KMS-11 (cell line): ENCODE results near the gene HSF5.

Source experiments
- H2AFZ ChIP-seq: fragments of 200-600 bp; sonication (generic); 2 replicates; pipeline ENCODE4 v1.6.1; 2016; ENCODE audit warnings: antibody characterized with exemption, mixed run types, low read depth
- H3K27ac ChIP-seq: fragments of 200-600 bp; sonication (generic); 2 replicates; pipeline ENCODE4 v1.6.1; 2016; ENCODE audit warnings: mild to moderate bottlenecking, mixed run types
- H3K27me3 ChIP-seq: fragments of 200-600 bp; sonication (generic); 2 replicates; pipeline ENCODE4 v1.6.1; 2017; ENCODE audit warnings: mild to moderate bottlenecking, low read depth, mixed run types, moderate library complexity; ENCODE audit not compliant: insufficient read depth
- H3K36me3 ChIP-seq: fragments of 200-600 bp; sonication (generic); 2 replicates; pipeline ENCODE4 v1.6.1; 2017; ENCODE audit warnings: mild to moderate bottlenecking, mixed run types; ENCODE audit not compliant: insufficient read depth
- H3K4me1 ChIP-seq: fragments of 200-600 bp; sonication (generic); 2 replicates; pipeline ENCODE4 v1.6.1; 2016; ENCODE audit warnings: mild to moderate bottlenecking, low read depth, mixed run types; ENCODE audit not compliant: poor library complexity, severe bottlenecking
- H3K4me2 ChIP-seq: fragments of 200-600 bp; sonication (generic); 2 replicates; pipeline ENCODE4 v1.7.0; 2016; ENCODE audit warnings: mild to moderate bottlenecking, mixed run types
- H3K4me3 ChIP-seq: fragments of 200-600 bp; sonication (generic); IDR thresholded peaks from 2 replicates; pipeline ENCODE4 v1.6.1; 2017; ENCODE audit warnings: low read depth, low read length, mixed read lengths; ENCODE audit not compliant: insufficient read depth
- H3K79me2 ChIP-seq: fragments of 200-600 bp; sonication (generic); 2 replicates; pipeline ENCODE4 v1.6.1; 2016; ENCODE audit warnings: low read depth, mixed run types; ENCODE audit not compliant: insufficient read depth
- H3K9ac ChIP-seq: fragments of 200-600 bp; sonication (generic); 2 replicates; pipeline ENCODE4 v1.6.1; 2016; ENCODE audit warnings: mild to moderate bottlenecking, mixed run types
- H4K20me1 ChIP-seq: fragments of 200-600 bp; sonication (generic); 2 replicates; pipeline ENCODE4 v1.6.1; 2016; ENCODE audit warnings: mild to moderate bottlenecking, mixed run types; ENCODE audit not compliant: insufficient read depth
- TF ChIP-seq, protein P1 (sequence below): fragments of 200-600 bp; sonication (generic); conservative IDR thresholded peaks from 2 replicates; pipeline ENCODE4 v1.6.1; 2017; ENCODE audit warnings: low read depth, mild to moderate bottlenecking, antibody characterized with exemption, low read length, moderate library complexity, mixed read lengths

HSF5 gene

DNA sequence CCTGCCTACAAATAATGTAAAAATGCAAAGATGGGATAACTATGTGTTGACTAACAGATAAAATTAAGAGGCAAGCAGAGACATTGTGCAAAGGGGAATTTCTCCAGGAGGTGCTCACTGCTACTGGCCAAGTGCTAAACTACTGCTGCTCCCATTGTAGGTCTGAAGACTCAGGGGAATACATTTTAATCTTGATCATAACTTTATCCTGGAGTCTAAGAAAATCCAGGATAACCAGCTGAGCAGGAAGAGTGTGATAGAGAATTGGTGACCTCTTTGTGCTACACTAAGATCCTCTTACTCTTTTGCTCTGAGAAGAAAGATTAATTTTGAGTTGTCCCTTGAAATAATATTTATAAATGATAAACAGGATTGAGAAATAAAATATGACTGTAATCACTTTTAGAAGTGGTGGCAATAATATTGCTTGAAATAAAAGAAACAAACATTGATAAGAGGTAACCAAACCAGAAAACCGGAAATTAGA lies 76.8 kb downstream of the HSF5 start:
- TF ChIP-seq, protein P1, sequence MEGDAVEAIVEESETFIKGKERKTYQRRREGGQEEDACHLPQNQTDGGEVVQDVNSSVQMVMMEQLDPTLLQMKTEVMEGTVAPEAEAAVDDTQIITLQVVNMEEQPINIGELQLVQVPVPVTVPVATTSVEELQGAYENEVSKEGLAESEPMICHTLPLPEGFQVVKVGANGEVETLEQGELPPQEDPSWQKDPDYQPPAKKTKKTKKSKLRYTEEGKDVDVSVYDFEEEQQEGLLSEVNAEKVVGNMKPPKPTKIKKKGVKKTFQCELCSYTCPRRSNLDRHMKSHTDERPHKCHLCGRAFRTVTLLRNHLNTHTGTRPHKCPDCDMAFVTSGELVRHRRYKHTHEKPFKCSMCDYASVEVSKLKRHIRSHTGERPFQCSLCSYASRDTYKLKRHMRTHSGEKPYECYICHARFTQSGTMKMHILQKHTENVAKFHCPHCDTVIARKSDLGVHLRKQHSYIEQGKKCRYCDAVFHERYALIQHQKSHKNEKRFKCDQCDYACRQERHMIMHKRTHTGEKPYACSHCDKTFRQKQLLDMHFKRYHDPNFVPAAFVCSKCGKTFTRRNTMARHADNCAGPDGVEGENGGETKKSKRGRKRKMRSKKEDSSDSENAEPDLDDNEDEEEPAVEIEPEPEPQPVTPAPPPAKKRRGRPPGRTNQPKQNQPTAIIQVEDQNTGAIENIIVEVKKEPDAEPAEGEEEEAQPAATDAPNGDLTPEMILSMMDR = no peak
- H2AFZ ChIP-seq = no peak overlapping the region

DNA sequence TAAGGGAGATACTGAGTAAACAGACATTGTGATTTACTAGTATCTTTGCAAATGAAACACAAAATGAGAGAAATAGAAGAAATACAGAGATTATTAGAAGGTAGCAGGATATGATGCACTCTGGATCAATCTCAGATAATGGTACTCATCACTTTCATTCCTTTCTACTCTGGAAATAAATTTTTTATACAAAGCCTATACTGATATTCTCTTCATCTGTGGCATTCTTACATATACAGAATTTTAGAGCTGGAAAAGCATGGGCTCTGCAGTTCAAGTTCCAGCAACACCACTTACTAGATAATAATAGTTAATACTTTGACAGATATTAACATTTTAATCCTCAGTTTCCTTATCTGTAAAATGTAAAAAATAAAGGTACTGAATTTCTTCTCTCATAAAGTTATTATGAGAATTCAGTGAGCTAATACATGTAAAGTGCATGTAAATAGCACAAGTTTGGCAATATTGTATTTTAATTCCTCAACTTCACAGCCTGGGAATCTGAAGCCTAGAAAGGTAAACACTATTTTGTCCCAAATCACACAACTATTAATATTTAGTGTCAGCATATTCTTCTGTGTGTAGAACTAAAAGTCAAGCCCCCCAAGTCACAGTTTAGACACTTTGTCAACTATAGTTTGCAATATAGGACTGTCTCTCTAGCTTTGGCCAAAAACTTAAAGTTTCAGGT lies 77.3 kb downstream of the HSF5 start:
- Histone ChIP-seq H3K4me2 (no peak overlapping the region), H3K36me3 (no peaks in the 10 kb centered on the region), H2AFZ (no peak overlapping the region), H3K4me3 (no peak overlapping the region), H3K9ac (no peak overlapping the region), H3K27me3 (no peaks in the 10 kb centered on the region), H3K4me1 (peaks cover 12% of the 10 kb centered on the region), H3K27ac (no peak overlapping the region), H4K20me1 (no peaks in the 10 kb centered on the region), H3K79me2 (no peaks in the 10 kb centered on the region)
- TF ChIP-seq, protein P1 = no peak

More for the DNA sequence above, 76.8 kb downstream of the HSF5 start:
- H3K9ac ChIP-seq = no peak overlapping the region
- no peaks in the 10 kb centered on the region for H4K20me1 ChIP-seq
- H3K4me2 ChIP-seq = no peak overlapping the region
- H3K4me1 ChIP-seq = peaks cover 12% of the 10 kb centered on the region
- H3K27ac ChIP-seq = no peak overlapping the region
- no peaks in the 10 kb centered on the region for H3K79me2 ChIP-seq
- no peaks in the 10 kb centered on the region for H3K36me3 ChIP-seq
- no peak overlapping the region for H3K4me3 ChIP-seq
- H3K27me3 ChIP-seq = no peaks in the 10 kb centered on the region

DNA sequence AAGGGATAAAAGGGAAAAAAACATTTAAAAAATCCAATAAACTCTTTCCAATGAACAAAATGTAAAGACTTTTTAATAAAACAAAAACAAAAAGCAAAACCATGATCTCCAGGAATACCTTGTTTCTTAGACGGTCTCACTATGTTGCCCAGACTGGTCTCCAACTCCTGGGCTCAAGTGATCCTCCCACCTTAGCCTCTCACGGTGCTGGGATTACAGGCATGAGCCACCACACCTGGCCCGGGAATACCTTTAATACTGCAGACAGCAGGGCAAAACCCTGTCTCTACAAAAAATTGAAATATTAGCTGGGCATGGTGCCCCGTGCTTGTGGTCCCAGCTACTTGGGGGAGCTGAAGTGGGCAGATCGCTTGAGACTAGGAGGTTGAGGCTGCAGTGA lies 78.8 kb downstream of the HSF5 start:
- no peaks in the 10 kb centered on the region for H3K27me3 ChIP-seq
- H3K9ac ChIP-seq = no peak overlapping the region
- peaks cover 12% of the 10 kb centered on the region for H3K4me1 ChIP-seq
- no peaks in the 10 kb centered on the region for H4K20me1 ChIP-seq
- TF ChIP-seq, protein P1 = no peak
- H3K79me2 ChIP-seq = no peaks in the 10 kb centered on the region
- no peak overlapping the region for H2AFZ ChIP-seq
- H3K4me2 ChIP-seq = no peak overlapping the region
- H3K27ac ChIP-seq = no peak overlapping the region
- no peak overlapping the region for H3K4me3 ChIP-seq
- H3K36me3 ChIP-seq = no peaks in the 10 kb centered on the region

DNA sequence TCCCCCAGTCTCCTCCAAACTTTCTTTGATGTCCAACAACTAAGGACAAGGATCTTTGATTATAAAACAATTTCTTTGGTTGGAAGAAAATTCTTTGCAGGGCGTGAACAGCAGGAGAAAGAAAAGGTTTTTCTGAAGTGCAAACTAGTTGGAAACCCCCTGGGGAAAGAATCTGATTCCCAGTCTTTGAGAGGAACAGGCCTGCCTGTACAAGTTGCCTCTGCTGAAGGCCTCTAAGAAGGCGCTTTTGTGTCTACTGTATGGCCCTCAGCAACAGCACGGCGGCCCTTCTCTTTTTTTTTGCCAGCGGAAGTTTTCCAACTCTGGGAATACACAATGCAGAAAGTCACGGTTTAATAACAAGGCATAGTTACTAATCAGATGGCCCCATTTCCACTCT lies 84.9 kb downstream of the HSF5 start:
- H3K27me3 ChIP-seq = no peaks in the 10 kb centered on the region
- TF ChIP-seq, protein P1 = no peak
- H4K20me1 ChIP-seq = no peaks in the 10 kb centered on the region
- no peaks in the 10 kb centered on the region for H3K4me1 ChIP-seq
- no peak overlapping the region for H2AFZ ChIP-seq
- H3K9ac ChIP-seq = no peak overlapping the region
- no peaks in the 10 kb centered on the region for H3K79me2 ChIP-seq
- no peak overlapping the region for H3K4me2 ChIP-seq
- no peaks in the 10 kb centered on the region for H3K36me3 ChIP-seq
- no peak overlapping the region for H3K27ac ChIP-seq
- no peak overlapping the region for H3K4me3 ChIP-seq
